ENCODE results near the gene UBE2E1. TPM values are rescaled to one million over a fixed set of nuclear protein-coding genes. Genes with fewer than 3 reads are reported as not detected.
A peak's percentile ranks its signal among the peaks of the same experiment; 100 is the strongest.

The UBE2E1 gene
- total RNA-seq, 1 donor from 2014 or later, result 82.8 TPM

GRCh38 chr3:23796518-23796917 lies 9.2 kb upstream of the UBE2E1 start:
- DNase-seq, result no peak

GRCh38 chr3:23797491-23797890 lies 8.3 kb upstream of the UBE2E1 start:
- DNase-seq, result no peak

GRCh38 chr3:23798456-23798855 lies 7.3 kb upstream of the UBE2E1 start:
- DNase-seq, result no peak

GRCh38 chr3:23798876-23799275 lies 6.9 kb upstream of the UBE2E1 start:
- DNase-seq, result no peak

- no peak for DNase-seq
Measured at GRCh38 chr3:23800731-23801130, 5.0 kb upstream of the UBE2E1 start.

GRCh38 chr3:23804441-23805209 lies 1.1 kb upstream of the UBE2E1 start:
- no peak for DNase-seq

- no peak for DNase-seq
Measured at GRCh38 chr3:23805210-23805632, 534 bp upstream of the UBE2E1 start.

- DNase-seq, result peak; percentile 72
Measured at GRCh38 chr3:23806534-23807423, 1.0 kb downstream of the UBE2E1 start.

GRCh38 chr3:23807424-23808015 lies 1.8 kb downstream of the UBE2E1 start:
- DNase-seq, result no peak

GRCh38 chr3:23808525-23808924 lies 2.8 kb downstream of the UBE2E1 start:
- DNase-seq, result no peak

- DNase-seq, result no peak
Measured at GRCh38 chr3:23809294-23809693, 3.5 kb downstream of the UBE2E1 start.

GRCh38 chr3:23809840-23810342 lies 4.1 kb downstream of the UBE2E1 start:
- peak; percentile 32 for DNase-seq

- peak; percentile 47 for DNase-seq
Measured at GRCh38 chr3:23810343-23811184, 4.8 kb downstream of the UBE2E1 start.

- DNase-seq, result no peak
Measured at GRCh38 chr3:23811185-23811527, 5.4 kb downstream of the UBE2E1 start.

- DNase-seq, result no peak
Measured at GRCh38 chr3:23811919-23812318, 6.2 kb downstream of the UBE2E1 start.

- no peak for DNase-seq
Measured at GRCh38 chr3:23815879-23816278, 10.1 kb downstream of the UBE2E1 start.

- no peak for DNase-seq
Measured at GRCh38 chr3:23816721-23817120, 11.0 kb downstream of the UBE2E1 start.

- DNase-seq, result no peak
Measured at GRCh38 chr3:23817508-23818223, 11.9 kb downstream of the UBE2E1 start.

- DNase-seq, result no peak
Measured at GRCh38 chr3:23819599-23820360, 14.0 kb downstream of the UBE2E1 start.

GRCh38 chr3:23820888-23821287 lies 15.1 kb downstream of the UBE2E1 start:
- DNase-seq, result no peak

Measured in tongue (tissue), 2 donors.